Natural killer cell (primary cell): Measurements from ENCODE around the gene ZNF341. TPM values are rescaled to one million over a fixed set of nuclear protein-coding genes. Genes with fewer than 3 reads are reported as not detected.

ENCODE experiments used
- ATAC-seq, 3 donors: fragments of 150-1000 bp in 2 of 3; fragments of 200-7000 bp in 1 of 3; cut with Tn5 transposase; 1 replicate in 1 of 3; 2 replicates in 2 of 3; pipeline ENCODE4 v1.10.0; 2021; ENCODE audit warnings: mild to moderate bottlenecking in 2 of 3, moderate library complexity in 2 of 3
- DNase-seq, 2 donors: peaks; one replicate each; pipeline versions ENCODE4 v3.0.0 to v3.0.0-alpha.2; 2013 to 2021; ENCODE audit warnings: mixed read lengths in 1 of 2
- H3K27ac ChIP-seq: one replicate; pipeline ENCODE4 v1.5.1; 2013; ENCODE audit warnings: mild to moderate bottlenecking, low read length
- H3K27me3 ChIP-seq: one replicate; pipeline ENCODE4 v1.6.1; 2013; ENCODE audit warnings: low read length; ENCODE audit not compliant: control insufficient read depth, insufficient read depth
- H3K36me3 ChIP-seq: one replicate; pipeline ENCODE4 v1.6.1; 2013; ENCODE audit warnings: low read length; ENCODE audit not compliant: control insufficient read depth, insufficient read depth
- H3K4me1 ChIP-seq: one replicate; pipeline ENCODE4 v1.6.1; 2013; ENCODE audit warnings: low read length; ENCODE audit not compliant: control insufficient read depth, insufficient read depth
- H3K4me3 ChIP-seq: one replicate; pipeline ENCODE4 v1.5.1; 2013; ENCODE audit warnings: low read length
- H3K9me3 ChIP-seq: one replicate; pipeline ENCODE4 v1.6.1; 2013; ENCODE audit warnings: low read length; ENCODE audit not compliant: control insufficient read depth, insufficient read depth
- H3K27ac Mint-ChIP-seq, 2 donors: one replicate each; pipeline ENCODE4 v1.8.0; 2022; ENCODE audit warnings: mild to moderate bottlenecking in 2 of 2, mixed read lengths in 2 of 2, moderate library complexity in 1 of 2
- H3K27me3 Mint-ChIP-seq, 2 donors: one replicate each; pipeline ENCODE4 v1.8.0; 2022; ENCODE audit warnings: low read depth in 2 of 2, mixed read lengths in 2 of 2
- H3K36me3 Mint-ChIP-seq: one replicate; pipeline ENCODE4 v1.8.0; 2022; ENCODE audit warnings: mixed read lengths
- H3K4me1 Mint-ChIP-seq, 2 donors: one replicate each; pipeline ENCODE4 v1.8.0; 2022; ENCODE audit warnings: mixed read lengths in 2 of 2
- H3K4me3 Mint-ChIP-seq: one replicate; pipeline ENCODE4 v1.8.0; 2022; ENCODE audit warnings: mild to moderate bottlenecking, moderate library complexity, mixed read lengths
- H3K9me3 Mint-ChIP-seq, 2 donors: one replicate each; pipeline ENCODE4 v1.8.0; 2022; ENCODE audit warnings: mixed read lengths in 2 of 2
- WGBS: methylation state at CpG from one replicate; pipeline ENCODE4 v1.1.7; 2013; ENCODE audit warnings: missing lambda C conversion rate; ENCODE audit not compliant: insufficient coverage; 5-methylcytosine and 5-hydroxymethylcytosine counted together
- intact Hi-C: fragments of 100-400 bp; cut with micrococcal nuclease; formaldehyde crosslinking; loops from one replicate; pipeline ENCODE4 v1.14.2; 2022
- total RNA-seq, 4 donors: library from RNA; stranded (reverse); fragments of 120-200 nt in 1 of 4; gene quantifications; one replicate each; pipeline versions ENCODE4 v1.2.3 to v1.2.4, GENCODE V29; 2013 to 2022
- TF ChIP-seq, protein P1 (sequence below): fragments of 200-600 bp; IDR thresholded peaks from one replicate; pipeline ENCODE4 v1.8.0; 2022; ENCODE audit warnings: antibody characterized with exemption

ZNF341 gene
- total RNA-seq, 3 donors from 2014 or later (not counting 1 experiment from before 2014, with no cell fraction given) = 3.6 to 5.1 (median 4.3) TPM

DNA sequence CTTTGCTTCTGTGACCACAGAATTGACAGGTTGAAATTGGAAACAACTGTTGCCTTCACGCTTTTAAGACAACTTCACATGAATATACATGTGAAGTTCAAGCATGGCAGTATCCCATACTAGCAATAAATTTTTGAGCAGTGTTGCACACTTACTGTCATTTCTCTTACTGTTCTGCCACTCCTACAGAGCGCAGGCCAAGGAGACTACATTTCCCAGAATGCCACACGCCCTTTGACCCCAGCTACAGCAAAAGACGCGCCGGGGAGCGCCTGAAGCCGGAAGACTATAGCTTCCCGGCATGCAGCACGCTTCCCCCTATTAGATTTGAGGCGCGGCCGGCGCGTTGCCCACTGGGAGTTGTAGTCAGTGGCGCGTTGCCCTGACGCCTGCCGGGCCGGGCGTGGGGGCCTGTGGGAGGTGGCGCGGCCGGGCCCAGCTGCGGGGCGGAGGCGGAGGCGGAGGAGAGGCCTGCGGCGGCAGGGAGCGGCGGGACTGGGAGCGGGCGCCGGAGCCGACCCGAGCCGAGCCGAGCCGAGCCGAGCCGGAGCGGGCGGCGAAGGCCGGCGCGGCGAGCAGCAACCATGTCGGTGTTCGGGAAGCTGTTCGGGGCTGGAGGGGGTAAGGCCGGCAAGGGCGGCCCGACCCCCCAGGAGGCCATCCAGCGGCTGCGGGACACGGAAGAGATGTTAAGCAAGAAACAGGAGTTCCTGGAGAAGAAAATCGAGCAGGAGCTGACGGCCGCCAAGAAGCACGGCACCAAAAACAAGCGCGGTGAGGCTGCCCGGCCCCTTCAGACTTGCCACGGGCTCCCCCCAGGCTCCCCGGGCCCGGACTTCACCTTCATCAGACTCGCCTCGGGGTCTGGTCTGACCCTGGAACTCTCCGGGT, 79.3 kb downstream of the ZNF341 start, which contains the start of gene CHMP4B:
Gene CHMP4B, plus strand, starts transcription at position 464 of the 891 bp plus-strand sequence. Its CDS starts 121 bp downstream, at position 585.
- H3K27me3 ChIP-seq = no peaks in the 10 kb centered on the region
- Mint-ChIP-seq H3K4me1 (peaks cover 36 to 38% of the 10 kb centered on the region in 2 donors), H3K4me3 (peak within 1 kb of the TSS; percentile 92), H3K27me3 (no peaks in the 10 kb centered on the region), H3K27ac (peak within 1 kb of the TSS; percentile 93 to 98), H3K36me3 (no peaks in the 10 kb centered on the region), H3K9me3 (no peaks in the 10 kb centered on the region)
- peak within 1 kb of the TSS; percentile 89 for H3K4me3 ChIP-seq
- DNase-seq (peak; percentile 96 to 98), ATAC-seq (peak; percentile 93 to 99 (median 98))
- H3K27ac ChIP-seq = peak within 1 kb of the TSS; percentile 54
- peaks cover 30% of the 10 kb centered on the region for H3K4me1 ChIP-seq
- WGBS = under 1% methylated on average over 71 of the region's 71 CpGs
- TF ChIP-seq, protein P1, sequence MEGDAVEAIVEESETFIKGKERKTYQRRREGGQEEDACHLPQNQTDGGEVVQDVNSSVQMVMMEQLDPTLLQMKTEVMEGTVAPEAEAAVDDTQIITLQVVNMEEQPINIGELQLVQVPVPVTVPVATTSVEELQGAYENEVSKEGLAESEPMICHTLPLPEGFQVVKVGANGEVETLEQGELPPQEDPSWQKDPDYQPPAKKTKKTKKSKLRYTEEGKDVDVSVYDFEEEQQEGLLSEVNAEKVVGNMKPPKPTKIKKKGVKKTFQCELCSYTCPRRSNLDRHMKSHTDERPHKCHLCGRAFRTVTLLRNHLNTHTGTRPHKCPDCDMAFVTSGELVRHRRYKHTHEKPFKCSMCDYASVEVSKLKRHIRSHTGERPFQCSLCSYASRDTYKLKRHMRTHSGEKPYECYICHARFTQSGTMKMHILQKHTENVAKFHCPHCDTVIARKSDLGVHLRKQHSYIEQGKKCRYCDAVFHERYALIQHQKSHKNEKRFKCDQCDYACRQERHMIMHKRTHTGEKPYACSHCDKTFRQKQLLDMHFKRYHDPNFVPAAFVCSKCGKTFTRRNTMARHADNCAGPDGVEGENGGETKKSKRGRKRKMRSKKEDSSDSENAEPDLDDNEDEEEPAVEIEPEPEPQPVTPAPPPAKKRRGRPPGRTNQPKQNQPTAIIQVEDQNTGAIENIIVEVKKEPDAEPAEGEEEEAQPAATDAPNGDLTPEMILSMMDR = no peak
- H3K9me3 ChIP-seq = no peaks in the 10 kb centered on the region
- intact Hi-C loops = loop anchor here (1.0 to 5.0 kb wide), 3 partner anchors 91 to 301 kb away; partner anchors contain the start of genes EIF2S2, PXMP4 and RALY
- H3K36me3 ChIP-seq = peaks cover 6% of the 10 kb centered on the region

DNA sequence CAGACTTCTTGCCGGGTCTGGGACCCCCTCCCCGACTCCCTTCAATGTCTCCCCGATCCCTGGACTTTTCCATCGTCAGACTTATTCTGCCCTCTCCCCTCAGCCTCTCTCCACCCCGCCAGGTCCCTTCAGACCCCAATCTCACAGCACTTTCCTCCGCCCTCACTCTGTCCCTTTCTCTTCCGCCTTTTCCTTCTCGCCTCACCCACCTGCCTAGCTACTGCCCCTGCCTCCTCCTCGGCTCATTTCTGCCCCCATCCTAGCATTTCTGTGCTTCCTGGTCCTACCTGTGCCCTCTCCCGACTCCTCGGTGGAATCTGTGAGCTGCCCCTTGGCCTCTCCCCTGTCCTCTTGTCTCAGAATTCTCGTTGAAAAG, 80.0 kb downstream of the ZNF341 start:
- H3K27ac ChIP-seq = peak overlapping the region; percentile 54
- peaks cover 30% of the 10 kb centered on the region for H3K4me1 ChIP-seq
- no peaks in the 10 kb centered on the region for H3K9me3 Mint-ChIP-seq
- H3K27me3 Mint-ChIP-seq = no peaks in the 10 kb centered on the region
- peaks cover 6% of the 10 kb centered on the region for H3K36me3 ChIP-seq
- H3K4me3 ChIP-seq = peak overlapping the region; percentile 89
- H3K36me3 Mint-ChIP-seq = no peaks in the 10 kb centered on the region
- TF ChIP-seq, protein P1 = no peak
- peak; percentile 25 to 49 for DNase-seq
- H3K27ac Mint-ChIP-seq = peak overlapping the region; percentile 93 to 98
- WGBS = 0% methylated on average over 12 of the region's 12 CpGs
- ATAC-seq = no peak
- H3K4me3 Mint-ChIP-seq = peak overlapping the region; percentile 92
- H3K9me3 ChIP-seq = no peaks in the 10 kb centered on the region
- H3K4me1 Mint-ChIP-seq = peaks cover 36 to 44% of the 10 kb centered on the region in 2 donors
- intact Hi-C loops = loop anchor here (1.0 to 5.0 kb wide), 3 partner anchors 91 to 301 kb away; partner anchors contain the start of genes EIF2S2, PXMP4 and RALY
- no peaks in the 10 kb centered on the region for H3K27me3 ChIP-seq

DNA sequence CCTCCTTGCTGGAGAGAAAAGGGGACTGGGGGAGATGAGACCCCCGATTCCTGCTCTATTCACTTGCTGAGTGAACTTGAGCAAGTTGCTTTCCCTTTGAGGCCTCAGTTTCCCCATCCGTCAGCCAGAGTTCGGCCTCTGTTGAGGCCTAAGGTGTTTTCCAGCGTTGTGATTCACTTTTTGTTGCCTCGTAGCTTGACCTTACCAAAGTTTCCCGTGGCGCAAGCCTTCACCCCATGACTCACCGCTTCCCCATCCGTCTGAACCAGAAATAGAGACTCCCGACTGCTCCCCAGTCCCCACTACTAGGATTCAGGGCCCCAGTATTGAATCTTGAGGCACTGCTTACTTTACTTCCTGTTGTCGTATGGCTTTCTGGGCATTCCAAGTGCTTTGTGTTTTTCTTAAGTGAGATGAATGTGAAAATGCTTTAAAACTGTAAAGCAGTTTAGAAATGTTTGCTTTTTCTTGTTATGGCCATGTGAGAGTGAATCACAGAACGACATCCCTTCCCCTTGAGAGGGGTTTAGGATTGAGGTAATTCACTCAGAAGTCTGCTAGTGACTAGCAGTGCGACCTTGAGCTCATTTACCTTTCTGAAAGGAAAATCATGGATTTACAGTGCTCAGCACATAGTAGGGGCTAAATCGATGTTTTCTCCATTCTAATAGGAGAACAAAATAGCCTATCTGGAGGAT, 80.5 kb downstream of the ZNF341 start:
- DNase-seq = peak; percentile 54 to 55
- peak overlapping the region; percentile 92 for H3K4me3 Mint-ChIP-seq
- H3K4me1 Mint-ChIP-seq = peaks cover 39 to 50% of the 10 kb centered on the region in 2 donors

More for the DNA sequence above, 80.5 kb downstream of the ZNF341 start:
- TF ChIP-seq, protein P1 = no peak
- H3K4me1 ChIP-seq = peaks cover 30% of the 10 kb centered on the region
- no peaks in the 10 kb centered on the region for H3K27me3 Mint-ChIP-seq
- peak overlapping the region; percentile 54 for H3K27ac ChIP-seq
- 13% methylated on average over 14 of the region's 14 CpGs for WGBS
- peak overlapping the region; percentile 93 to 98 for H3K27ac Mint-ChIP-seq
- H3K4me3 ChIP-seq = peak overlapping the region; percentile 89
- intact Hi-C loops = loop anchor here (5.0 kb wide), 1 partner anchor 180 kb away; the partner anchor contains the start of gene RALY
- H3K36me3 ChIP-seq = peaks cover 6% of the 10 kb centered on the region
- ATAC-seq = peak in 1 of 3 donors; percentile 17
- H3K27me3 ChIP-seq = no peaks in the 10 kb centered on the region
- H3K9me3 Mint-ChIP-seq = no peaks in the 10 kb centered on the region
- no peaks in the 10 kb centered on the region for H3K36me3 Mint-ChIP-seq
- H3K9me3 ChIP-seq = no peaks in the 10 kb centered on the region
